NCI-H524 (cell line): Measurements from ENCODE around the gene GPRIN1.
"Not testable (repeated sequence)": the region's sequence is repeated elsewhere in the genome, so short reads cannot be mapped to it uniquely, and the experiment has no call there.

Experiments used
- DNase-seq, 2 experiments: peaks; one replicate each; lab custom pipeline; 2025; lab: John Stamatoyannopoulos, UW

The GPRIN1 gene

DNA sequence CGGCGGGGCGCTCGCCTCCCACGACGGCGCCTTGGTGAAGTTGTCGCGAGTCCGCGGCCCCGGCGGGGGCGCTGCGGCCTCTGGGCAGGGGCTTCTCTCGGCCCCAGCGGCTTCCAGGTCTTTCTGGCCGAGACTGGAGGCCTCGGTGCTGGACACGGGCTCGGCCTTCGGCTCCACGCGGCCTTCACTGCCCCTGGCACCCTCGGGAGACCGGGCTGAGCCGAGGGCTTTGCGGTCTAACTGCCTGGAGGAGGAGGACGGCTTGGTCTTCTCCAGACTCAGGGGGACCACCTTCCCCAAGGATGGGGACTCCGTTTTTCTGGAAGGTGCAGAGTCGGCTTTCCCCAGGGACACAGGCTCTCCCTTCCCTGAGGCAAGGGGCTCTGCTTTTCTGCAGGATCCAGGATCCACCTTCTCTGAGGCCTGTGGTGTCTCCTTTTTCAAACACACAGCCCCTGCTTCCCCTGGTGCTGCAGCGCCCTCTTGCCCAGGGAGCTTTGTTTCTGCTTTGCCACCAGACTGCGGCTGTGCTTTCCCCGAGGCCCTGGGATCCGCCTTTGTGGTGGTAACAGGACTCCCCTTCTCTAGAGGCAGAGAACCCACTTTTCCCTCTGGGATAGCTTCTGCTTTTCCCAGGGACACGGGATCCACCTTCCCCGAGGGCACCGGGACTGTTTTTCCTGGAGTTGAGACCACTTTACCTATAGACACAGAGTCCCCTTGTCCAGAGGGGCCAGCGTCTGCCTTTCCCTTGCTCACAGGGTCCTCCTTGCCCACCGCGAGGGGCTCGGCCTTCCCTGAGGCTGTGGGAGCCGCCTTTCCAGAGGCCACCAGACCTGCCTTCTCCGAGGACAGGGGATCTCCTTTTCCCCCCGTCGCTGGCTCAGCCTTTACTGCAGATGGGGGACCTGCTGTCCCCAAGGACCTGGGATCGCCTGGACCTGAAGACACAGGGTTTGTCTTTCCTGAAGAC lies 12.3 kb downstream of the GPRIN1 start:
- DNase-seq: no peak

DNA sequence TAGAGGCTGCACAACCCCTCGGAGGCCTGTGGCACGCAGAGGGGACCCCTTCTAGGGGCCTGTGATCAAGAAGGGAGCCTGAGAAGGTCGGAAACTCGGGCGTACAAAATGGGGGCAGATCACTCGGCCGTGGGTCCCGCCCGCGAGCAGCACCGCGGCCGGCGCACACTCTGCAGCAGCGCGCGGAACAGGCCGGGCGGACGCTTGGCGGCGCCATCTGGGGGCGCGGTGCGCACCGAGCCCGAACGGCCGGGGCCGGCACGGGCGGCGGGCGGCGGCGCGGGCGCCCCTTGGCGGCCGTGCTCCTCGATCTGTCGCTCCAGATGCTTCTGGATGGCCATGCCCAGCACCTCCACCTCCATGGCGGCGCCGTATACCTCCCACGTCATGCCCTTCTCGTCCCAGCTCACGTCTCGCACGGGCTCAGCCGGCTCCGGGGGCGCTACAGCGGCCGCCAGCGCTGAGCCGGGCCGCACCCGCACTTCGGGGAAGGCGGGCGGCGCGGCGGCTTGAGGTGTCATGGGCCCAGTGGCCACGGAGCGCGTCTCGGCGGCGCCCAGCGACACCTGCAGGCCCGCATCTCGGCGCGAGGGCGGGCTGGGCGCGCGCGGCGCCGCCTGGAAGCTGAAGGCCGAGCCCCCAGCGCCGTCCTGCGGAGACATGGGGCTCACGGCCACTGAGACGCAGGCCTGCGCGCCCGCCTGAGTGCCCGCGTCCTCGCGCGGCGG lies 13.1 kb downstream of the GPRIN1 start:
- no peak for DNase-seq

DNA sequence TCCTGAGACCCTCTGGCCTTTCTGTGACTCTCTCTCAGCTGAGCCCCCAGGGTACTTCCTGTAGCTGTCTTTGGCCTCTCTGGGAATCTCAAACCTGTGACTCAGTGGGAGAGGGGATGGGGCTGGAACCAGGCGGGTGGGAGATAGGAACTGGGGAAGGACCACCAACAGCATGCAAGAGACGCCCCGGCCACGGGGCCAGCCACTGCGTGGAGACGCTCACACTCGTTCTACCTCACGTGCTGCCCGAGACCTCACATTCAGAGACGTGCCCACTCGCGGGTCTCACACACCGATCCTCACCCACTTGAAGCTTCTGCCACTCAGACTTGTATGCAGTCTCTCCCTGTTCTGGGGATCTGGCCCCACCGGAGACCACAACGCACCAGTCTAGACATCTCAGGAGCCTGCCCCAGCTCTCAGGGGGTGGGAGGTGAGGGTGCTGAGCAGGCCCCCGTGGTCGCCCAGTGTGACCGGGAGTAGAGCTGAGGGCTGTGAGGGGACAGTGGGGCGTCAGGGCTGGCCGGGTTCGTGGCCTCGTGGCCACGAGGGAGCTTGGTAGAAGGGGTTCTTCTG lies 13.8 kb downstream of the GPRIN1 start:
- no peak for DNase-seq

DNA sequence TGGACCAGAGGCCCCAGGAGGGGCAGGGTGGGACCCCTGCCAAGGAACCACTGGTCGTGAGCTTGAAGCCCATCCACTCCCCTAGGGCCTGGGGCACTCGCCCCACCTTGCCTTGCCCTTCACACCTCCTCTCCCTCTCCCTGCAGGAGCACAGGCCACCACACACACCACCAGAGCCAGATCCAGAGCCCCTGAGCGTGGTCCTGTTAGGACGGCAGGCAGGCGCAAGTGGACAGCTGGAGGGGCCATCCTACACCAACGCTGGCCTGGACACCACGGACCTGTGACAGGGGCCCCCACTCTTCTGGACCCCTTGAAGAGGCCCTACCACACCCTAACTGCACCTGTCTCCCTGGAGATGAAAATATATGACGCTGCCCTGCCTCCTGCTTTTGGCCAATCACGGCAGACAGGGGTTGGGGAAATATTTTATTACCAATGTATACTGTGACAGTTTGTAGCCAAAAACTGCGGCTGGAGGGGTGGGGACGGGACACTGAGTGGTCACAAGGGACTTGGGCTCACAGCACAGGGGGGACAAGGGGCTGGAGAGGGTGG lies 14.5 kb downstream of the GPRIN1 start:
- DNase-seq: no peak

DNA sequence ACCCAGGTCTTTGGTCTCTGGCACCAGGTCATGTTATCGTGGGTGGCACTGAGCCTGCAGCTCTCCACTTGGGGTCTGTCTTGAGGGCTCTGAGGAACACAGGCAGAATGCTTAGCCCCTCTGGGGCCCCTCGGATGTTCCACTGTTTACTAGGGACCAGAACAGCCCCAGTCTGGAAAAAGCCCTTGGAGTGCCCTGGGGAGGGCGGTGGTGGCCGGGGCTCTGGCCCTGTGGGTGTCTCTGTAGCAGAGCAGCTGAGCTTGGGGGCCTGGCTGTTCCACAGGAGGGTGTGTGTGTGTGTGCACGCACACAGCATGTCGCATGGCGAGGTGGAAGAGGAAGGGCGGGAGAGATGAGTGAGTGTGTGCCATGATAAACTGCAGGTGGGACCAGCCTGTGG lies 15.4 kb downstream of the GPRIN1 start:
- DNase-seq: no peak

DNA sequence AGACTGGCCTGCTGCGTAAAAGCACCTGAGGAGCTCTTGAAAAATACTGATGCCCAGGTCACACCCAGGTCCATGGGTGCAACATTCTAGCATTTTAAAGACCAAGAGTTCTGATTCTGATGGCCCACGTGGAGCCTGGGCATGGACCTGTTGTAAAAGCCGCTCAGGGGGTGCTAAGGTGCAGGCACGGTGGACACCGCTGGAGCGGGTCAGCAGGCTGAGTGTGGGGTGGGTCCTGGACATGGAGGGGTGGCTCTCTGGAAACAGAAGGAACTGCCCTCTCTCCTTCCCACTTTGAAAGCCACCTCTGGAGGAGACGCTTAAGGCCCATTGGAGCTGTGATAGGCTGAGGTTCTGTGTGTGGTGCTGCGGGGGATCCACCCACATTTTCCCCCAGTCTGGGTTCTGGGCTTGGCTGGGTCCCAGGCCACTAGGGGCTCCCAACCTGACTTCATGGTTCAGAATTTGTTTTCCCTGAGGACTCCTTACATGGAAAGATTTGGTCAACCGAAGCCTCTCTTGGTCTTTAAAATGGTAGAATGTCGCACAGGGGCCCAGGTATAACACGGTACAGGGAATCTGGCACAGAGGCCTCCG lies 16.6 kb downstream of the GPRIN1 start:
- DNase-seq: no peak

DNA sequence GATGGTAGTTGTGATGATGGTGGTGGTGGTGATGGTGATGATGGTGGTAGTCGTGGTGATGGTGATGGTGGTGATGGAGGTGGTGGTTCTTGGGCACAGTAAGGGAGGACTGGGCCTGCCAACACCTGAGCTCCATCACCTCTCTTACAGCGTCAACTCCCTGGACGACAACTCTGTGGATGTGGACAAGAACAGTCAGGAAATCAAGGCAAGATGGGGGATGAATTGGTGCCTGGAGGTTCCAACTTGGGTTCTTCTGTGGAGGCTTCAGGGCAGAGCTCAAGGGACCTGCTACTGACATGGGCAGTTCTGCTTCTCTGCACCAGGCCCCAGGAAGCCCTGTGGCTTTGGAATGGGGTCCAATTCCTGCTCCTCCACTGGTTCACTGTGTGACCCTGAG lies 17.4 kb downstream of the GPRIN1 start:
- DNase-seq: no peak

DNA sequence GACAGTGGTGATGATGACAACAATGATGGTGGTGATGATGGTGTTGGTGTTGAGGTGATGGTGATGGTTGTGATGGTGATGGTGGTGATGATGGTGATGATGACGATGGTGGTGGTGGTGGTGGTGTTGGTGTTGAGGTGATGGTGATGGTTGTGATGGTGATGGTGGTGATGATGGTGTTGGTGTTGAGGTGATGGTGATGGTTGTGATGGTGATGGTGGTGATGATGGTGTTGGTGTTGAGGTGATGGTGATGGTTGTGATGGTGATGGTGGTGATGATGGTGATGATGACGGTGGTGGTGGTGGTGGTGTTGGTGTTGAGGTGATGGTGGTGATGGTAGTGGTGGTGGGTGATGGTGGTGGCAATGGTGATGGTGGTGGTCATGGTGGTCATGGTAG lies 18.3 kb downstream of the GPRIN1 start:
- DNase-seq: not testable (repeated sequence)

DNA sequence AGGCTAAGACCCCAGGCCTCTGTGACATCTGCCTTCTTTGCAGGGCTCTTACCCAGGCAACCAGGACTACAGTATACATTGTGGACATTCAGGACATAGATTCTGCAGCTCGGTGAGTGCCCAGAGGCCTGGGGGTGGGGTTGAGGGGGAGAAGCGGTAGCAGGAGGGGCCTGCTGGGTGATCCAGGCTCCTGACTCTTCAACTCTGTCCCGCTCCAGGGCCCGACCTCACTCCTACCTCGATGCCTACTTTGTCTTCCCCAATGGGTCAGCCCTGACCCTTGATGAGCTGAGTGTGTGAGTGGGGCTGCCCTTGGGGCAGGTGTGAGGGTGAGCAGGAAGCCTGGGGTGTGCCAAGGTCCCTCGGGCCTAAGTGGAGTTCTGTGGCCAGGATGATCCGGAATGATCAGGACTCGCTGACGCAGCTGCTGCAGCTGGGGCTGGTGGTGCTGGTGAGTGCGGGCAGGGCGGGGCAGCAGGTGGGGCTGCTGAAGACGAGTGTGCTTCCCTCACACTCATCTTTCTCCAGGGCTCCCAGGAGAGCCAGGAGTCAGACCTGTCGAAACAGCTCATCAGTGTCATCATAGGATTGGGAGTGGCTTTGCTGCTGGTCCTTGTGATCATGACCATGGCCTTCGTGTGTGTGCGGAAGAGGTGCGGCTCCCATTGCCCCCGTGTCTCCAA lies 19.8 kb downstream of the GPRIN1 start:
- DNase-seq: no peak

DNA sequence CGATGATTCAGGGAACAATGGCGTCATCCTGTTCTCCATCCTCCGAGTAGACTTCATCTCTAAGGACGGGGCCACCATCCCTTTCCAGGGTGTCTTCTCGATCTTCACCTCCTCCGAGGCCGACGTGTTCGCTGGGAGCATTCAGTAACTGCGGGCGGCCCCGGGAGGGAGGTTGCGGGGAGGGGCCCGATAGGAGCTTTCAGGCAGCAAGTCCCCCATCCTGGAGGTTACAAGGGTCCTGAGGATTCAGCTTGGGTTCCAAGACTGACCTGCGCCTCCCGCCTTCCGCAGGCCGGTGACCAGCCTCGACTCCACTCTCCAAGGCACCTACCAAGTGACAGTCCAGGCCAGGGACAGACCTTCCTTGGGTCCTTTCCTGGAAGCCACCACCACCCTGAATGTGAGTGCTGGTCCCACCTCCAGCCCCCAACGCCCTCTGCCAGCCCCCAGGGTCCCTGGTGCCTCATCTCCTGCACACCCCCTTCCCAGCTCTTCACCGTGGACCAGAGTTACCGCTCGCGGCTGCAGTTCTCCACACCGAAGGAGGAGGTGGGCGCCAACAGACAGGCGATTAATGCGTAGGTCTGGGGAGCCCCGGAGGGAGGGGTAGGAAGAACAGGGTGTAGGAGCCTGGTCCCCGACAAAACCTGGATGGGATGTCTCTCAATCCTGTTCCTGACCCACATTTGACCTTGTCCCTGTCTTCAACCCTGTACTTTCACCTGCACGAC lies 20.8 kb downstream of the GPRIN1 start:
- DNase-seq: no peak

DNA sequence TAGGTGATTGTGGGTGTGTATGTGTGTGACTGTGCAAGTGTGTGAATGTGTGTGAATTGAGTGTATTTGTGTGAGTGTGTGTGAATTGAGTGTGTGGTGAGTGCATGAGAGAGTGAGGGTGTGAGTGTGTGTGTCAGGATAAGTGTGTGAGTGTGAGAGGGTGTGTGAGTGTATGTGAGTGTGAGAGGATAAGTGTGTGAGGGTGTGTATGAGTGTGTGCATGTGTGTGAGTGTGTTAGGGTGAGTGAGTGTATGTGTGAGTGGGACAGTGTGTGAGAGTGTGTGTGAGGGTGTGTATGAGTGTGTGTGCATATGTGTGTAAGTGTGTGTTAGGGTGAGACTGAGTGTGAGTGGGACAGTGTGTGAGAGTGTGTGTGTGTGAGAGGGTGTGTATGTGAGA lies 21.7 kb downstream of the GPRIN1 start:
- DNase-seq: no peak

DNA sequence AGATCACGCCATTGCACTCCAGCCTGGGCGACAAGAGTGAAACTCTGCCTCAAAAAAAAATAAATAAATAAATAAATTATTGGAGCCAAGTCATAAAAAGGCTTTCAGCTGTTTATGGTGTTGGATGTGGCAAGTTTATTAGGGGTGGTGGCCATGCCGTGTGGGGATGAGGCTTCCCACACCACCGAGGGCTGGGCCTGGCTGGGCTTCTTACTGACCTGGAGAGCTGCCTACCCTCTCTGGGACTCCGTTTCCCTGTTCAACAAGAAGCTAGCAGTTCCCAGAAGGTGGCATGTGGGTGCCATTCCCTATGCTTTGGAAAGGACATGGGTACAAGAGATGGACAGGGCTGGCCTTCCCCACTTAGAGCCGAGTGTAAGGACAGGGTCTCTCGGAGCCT lies 22.6 kb downstream of the GPRIN1 start:
- DNase-seq: no peak

DNA sequence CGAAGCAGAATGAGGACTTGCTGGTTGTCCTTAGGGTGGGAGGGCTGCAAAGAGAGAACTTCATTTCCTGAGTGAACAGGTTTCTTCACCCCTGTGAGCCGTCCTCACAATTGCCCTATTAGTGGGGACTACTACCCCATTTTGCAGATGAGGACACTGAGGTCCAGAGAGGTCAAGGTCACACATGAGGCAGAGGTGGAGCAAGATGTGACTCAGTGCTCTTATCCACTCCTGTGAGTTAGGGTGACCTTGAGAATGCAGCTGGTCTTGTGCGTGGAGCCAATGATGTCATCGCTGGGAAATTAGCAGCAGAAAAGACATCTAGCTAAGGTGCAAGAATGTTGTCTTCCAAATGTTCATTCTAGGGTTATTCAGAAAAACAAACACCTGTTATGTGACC lies 26.9 kb downstream of the GPRIN1 start:
- DNase-seq: no peak

DNA sequence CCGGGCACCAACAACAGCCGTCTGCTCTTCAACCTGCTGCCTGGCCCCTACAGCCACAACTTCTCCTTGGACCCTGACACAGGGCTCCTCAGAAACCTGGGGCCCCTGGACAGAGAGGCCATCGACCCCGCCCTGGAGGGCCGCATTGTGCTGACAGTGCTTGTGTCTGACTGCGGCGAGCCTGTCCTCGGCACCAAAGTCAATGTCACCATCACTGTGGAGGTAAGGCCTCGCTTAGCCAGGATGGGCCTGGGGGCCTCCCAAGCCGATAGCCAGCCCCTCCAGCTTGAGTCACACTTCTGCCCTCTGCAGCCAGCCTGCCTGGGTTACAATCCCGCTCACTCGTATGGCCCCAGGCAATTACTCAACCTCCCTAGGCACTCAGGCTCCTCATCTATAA lies 28.6 kb downstream of the GPRIN1 start:
- DNase-seq: no peak

DNA sequence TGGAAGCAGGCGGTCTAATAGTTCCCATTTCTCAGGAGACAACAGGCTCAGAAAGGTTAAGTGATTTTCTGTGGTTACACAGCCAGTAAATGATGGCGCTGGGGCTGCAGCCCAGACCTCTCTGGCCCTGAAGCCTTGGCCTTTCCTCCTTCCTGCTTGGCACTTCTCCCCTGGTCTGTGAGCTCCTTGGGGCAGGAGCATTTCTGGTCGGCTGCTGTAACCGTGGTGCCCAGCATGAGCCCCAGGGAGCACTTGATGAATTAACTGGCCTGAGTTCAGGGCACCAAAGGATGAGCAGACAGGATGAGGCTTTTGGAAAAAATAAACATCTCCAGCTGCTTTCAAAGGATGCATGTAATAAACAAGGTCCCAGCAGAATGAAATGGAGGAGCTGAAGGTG lies 30.6 kb downstream of the GPRIN1 start:
- no peak for DNase-seq

DNA sequence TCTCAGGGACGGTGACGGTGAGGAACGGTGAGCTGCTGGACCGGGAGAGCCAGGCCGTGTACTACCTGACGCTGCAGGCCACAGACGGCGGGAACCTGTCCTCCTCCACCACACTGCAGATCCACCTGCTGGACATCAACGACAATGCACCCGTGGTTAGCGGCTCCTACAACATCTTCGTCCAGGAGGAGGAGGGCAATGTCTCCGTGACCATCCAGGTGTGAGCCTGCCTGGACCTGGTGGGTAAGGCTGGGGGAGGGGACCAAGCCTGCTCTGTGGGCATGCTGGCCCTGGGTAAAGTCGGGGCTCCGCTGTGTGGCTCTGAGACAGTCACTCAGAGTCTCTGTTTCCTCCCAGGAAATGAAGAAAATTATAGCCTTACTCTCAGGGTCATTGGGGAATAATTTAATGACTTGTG lies 31.6 kb downstream of the GPRIN1 start:
- DNase-seq: peak; percentile 27 to 69

DNA sequence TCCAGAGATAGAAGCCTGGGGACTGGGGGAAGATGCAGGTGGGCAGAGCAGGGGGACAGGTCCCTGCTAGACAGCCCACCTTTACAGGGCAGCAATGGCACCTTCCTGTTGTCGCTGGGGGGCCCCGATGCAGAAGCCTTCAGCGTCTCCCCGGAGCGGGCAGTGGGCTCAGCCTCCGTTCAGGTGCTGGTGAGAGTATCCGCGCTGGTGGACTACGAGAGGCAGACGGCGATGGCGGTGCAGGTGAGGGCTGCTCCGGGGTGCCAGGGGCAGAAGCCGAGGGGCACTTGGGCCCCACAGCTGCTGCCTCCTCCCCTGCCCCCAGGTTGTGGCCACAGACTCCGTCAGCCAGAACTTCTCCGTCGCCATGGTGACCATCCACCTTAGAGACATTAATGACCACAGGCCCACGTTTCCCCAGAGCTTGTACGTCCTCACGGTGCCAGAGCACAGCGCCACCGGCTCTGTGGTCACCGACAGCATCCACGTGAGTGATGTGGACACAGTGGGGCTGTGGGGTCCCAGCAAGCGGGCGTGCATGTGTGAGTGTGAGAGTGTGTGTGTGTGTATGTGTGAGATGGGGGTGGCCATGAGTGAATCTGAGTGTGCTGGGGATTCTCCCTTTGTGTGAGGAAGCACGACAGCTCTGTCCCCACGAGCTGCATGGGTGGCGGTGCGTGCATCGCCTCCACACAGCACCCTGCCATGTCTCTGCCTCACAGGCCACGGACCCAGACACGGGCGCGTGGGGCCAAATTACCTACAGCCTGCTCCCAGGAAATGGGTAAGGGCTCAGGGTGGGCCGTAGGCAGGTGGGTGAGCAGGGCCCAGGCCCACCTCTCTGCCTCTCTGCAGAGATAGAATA lies 32.4 kb downstream of the GPRIN1 start:
- DNase-seq: peak in 1 of 2 experiments; percentile 16

DNA sequence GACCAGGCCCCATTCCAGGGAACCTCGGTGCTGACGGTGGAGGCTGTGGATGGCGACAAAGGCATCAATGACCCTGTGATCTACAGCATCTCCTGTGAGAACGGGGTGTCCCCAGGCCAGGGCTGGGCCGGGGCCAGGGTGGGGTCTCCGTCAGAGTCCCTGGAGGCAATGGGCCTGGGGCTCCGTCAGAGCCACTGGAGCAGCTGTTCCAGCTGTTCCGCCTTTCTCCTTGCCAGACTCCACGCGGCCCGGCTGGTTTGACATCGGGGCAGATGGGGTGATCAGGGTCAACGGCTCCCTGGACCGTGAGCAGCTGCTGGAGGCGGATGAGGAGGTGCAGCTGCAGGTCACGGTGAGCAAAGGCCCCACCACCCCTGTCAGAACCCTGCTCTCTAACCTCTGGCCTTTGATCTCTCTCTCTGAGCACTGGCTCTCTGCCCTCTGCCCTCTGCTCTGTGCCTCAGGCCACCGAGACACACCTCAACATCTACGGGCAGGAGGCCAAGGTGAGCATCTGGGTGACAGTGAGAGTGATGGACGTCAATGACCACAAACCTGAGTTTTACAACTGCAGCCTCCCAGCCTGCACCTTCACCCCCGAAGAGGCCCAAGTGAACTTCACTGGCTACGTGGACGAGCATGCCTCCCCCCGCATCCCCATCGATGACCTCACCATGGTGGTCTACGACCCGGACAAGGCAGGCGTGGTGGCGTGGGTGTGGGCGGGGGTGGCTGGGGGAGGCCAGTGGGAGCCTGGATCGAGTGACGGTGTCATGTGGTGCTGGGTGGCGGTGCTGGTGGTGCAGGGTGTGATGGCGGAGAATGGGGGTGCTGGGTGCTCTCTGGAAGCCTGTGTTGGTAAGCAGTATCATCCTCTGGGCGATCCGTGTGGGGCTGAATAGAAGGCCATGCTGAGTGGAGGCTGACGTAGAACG lies 34.2 kb downstream of the GPRIN1 start:
- DNase-seq: no peak

DNA sequence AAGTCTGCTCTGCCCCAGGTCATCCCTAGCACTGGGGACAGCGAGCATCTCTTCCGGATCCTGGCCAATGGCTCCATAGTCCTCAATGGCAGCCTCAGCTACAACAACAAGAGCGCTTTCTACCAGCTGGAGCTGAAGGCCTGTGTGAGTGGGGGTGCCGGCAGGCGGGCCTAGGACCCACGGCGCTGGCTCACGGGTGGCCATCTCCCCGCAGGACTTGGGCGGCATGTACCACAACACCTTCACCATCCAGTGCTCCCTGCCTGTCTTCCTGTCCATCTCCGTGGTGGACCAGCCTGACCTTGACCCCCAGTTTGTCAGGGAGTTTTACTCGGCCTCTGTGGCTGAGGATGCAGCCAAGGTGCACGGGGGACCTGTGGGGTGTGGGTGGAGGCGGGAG lies 34.9 kb downstream of the GPRIN1 start:
- no peak for DNase-seq
